GM21528 (cell line): Measurements from ENCODE around the gene CDCA7.
"Not testable (repeated sequence)": the region's sequence is repeated elsewhere in the genome, so short reads cannot be mapped to it uniquely, and the experiment has no call there.

Experiments used
- ATAC-seq: cut with Tn5 transposase; IDR thresholded peaks from one replicate; pipeline ENCODE4 v1.9.1; 2021; ENCODE audit warnings: mild to moderate bottlenecking, moderate library complexity; ENCODE audit not compliant: unreplicated experiment, low FRiP score

CDCA7 gene

GRCh38 chr2:173400760-173401159 is 46.1 kb downstream of the CDCA7 start:
- no peak for ATAC-seq

DNA sequence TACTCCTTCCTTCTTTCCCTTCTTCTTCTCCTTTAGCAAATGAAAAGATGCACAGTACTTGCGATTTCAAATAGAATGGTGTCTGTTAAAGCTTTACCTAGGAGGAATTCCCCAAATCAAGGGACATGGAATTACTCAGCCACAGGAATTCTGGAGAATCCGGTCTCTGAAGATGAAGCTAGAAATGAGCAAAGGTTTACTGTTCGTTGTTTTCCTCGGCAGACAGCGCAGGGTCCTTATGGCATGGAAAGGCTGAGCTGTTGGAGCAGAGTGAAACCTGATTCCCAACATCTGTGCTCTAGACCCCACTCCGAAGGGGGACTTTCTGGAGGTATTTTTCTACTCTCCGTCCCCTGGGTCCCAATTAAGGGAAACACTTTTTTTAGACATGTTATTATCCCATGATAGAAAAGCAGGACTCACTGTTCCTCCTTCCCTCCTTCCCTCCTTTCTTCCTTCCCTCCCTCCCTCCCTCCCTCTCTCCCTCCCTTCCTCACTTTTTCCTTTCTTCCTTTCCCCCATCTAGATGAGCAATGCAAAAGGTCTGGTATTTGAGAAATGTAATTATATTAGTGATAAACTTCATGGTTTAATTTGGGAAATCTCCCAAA is 47.1 kb downstream of the CDCA7 start:
- ATAC-seq: no peak

DNA sequence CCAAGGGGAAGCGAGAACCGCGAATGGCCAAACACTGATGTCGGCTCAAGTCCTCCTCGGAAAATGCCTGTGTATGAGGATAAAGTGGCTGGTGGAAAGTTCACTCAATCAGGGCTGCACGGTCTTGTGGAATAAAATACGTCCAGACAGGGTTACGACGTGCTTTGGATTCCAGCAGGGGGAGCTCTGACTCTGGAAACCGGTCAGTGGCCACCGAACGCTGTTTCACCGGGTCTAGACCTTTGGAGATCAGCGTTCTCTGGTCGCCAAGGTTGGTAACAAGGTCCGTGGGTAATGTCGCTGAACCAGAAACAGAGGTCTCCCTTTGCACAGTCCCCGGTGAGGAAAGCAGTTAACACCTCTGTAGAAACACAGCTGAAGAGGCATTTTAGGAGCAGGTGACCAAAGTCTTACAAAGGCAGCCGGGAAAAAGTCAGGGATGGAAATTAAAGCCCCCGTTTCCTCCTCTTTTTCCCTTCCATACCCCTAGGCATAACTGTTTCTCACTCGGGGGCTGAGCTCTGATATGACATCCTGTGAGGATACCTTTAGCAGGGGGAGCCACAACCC is 47.8 kb downstream of the CDCA7 start:
- ATAC-seq: no peak

DNA sequence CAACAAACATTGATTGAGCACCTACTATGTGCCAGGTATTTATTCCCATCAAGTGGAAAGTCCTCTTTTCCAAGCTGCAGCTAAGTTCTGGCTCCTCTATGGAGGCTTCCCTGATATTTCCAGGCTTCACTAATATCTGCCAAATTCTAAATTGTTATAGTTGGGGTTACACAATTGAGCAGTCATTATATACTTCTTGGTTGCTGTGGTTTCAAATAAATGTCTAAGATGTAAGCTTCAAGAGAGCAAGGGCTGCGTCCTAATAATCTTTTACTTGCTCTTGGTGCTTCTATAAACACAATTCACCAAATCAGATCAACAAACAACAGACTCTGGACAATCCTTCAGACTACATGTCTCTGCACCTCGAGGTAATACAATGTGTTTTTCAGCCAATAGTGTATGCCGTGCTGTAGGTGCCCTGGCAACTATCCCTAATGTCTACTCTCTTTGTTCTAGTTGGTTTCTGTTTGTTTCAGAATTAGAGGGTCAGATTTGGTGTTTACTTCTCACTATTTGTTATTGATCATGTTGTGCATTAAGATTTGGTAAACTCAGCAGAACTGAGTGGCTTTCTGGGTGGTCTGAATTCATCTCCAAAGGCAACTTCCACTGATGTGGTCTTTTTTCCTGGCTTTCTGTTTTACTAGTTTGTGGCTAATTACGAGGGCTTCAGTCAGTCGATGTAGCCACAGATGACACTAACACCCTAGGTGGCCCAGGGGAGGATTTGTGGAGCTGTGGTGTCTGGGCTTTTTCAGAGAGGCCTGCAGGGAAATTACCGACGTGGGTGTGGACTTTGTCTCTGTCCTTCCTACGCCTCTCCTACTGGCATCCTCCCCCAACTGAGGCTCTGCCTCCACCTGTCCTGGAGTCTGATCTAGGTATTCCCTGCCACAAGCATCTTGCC is 50.4 kb downstream of the CDCA7 start:
- ATAC-seq: no peak

- ATAC-seq: no peak
Observed at GRCh38 chr2:173407176-173407575, 52.5 kb downstream of the CDCA7 start.

DNA sequence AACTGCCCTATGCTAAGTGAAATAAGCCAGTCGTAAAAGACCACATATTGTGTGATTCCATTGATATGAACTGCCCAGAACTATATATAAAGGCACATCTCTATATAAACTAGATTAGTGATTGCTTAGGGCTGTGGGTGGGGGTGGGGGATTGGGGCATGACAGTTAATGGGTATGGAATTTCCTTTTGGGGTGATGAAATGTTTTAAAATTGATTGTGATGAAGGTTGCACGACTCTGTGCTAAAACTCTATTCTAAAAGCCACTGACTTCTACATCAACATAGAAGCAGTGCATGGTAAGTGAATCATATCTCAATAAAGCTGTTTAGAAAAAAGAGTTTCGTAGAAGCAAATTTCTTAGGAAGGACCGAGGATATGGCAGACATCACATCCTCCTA is 53.0 kb downstream of the CDCA7 start:
- no peak for ATAC-seq

DNA sequence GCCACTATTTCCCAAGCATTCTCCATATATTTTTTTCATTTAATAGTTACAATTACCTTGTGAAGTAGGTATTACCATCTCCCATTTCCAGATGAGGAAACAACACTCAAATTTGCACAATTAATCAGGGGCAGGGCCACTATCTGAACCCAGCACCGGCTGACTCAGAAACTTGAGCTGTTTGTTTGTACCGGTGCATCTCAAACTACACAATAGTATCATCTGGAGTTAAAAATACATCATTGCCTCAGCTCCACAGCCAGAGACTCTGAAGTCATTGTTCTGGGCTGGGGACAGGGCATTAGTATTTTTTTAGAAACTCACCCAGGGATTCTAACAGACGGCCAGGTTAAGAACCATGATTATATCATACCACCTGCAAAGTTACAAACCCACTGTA is 55.9 kb downstream of the CDCA7 start:
- no peak for ATAC-seq

DNA sequence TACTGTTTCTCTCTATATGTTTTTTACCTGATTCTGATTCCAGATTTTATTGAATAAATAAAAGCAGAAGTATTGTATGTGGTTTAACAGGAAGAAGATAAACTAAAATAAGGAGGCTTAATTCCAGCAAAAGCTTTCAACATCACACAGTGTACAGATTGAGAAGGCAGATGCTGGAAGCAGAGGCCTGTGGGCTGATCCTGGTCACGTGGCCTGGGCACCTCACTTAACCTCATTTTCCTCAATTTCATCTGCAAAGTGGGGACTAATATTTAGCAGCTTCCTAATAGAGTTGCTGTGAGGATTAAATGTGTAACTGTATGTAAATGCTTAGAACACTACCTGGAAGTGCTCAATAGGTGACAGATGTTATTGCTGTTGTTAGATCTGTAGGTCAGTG is 58.0 kb downstream of the CDCA7 start:
- no peak for ATAC-seq

- ATAC-seq: no peak
Observed at GRCh38 chr2:173414823-173415322, 60.2 kb downstream of the CDCA7 start.

- no peak for ATAC-seq
Observed at GRCh38 chr2:173415431-173416381, 61.0 kb downstream of the CDCA7 start.

- not testable (repeated sequence) for ATAC-seq
Observed at GRCh38 chr2:173416415-173417152, 61.9 kb downstream of the CDCA7 start.

GRCh38 chr2:173417341-173417740 is 62.7 kb downstream of the CDCA7 start:
- no peak for ATAC-seq

- ATAC-seq: no peak
Observed at GRCh38 chr2:173417802-173418201, 63.1 kb downstream of the CDCA7 start.
